SK-N-SH treated with all-trans-retinoic acid at 6 μM for 48 hours (cell line): ENCODE measurements around the gene MOV10L1.

Experiments
- ATAC-seq: fragments of 200-7000 bp; cut with Tn5 transposase; 3 replicates; pipeline ENCODE4 v1.9.1; 2020; ENCODE audit warnings: mild to moderate bottlenecking, moderate library complexity
- ARNTL ChIP-seq: fragments of 450-650 bp; formaldehyde crosslinking; IDR thresholded peaks from 2 replicates; pipeline ENCODE4 v1.5.0; 2020; ENCODE audit warnings: low read depth, mild to moderate bottlenecking, moderate library complexity, borderline replicate concordance
- BACH2 ChIP-seq: fragments of 250-450 bp; sonication (Bioruptor Pico); IDR thresholded peaks from 2 replicates; pipeline ENCODE4 v1.9.0; 2021; ENCODE audit warnings: mild to moderate bottlenecking, borderline replicate concordance
- CSDC2 ChIP-seq: fragments of 250-450 bp; sonication (Bioruptor Pico); IDR thresholded peaks from 2 replicates; pipeline ENCODE4 v1.5.0; 2020; ENCODE audit warnings: mild to moderate bottlenecking, moderate library complexity
- ESRRG ChIP-seq: fragments of 250-450 bp; sonication (Bioruptor Pico); IDR thresholded peaks from 2 replicates; pipeline ENCODE4 v1.6.1; 2021; ENCODE audit warnings: mild to moderate bottlenecking
- GLIS3 ChIP-seq: fragments of 250-450 bp; sonication (Bioruptor Pico); IDR thresholded peaks from 2 replicates; pipeline ENCODE4 v1.5.0; 2020; ENCODE audit warnings: mild to moderate bottlenecking, moderate library complexity
- OSR1 ChIP-seq: fragments of 250-450 bp; sonication (Bioruptor Pico); IDR thresholded peaks from 2 replicates; pipeline ENCODE4 v1.8.0; 2022; ENCODE audit warnings: moderate library complexity, mild to moderate bottlenecking, inconsistent platforms
- PATZ1 ChIP-seq: fragments of 250-450 bp; sonication (Bioruptor Pico); IDR thresholded peaks from 2 replicates; pipeline ENCODE4 v1.8.0; 2020; ENCODE audit warnings: mild to moderate bottlenecking, moderate library complexity, borderline replicate concordance
- PPARA ChIP-seq: fragments of 250-450 bp; sonication (Bioruptor Pico); IDR thresholded peaks from 2 replicates; pipeline ENCODE4 v1.5.0; 2020; ENCODE audit warnings: mild to moderate bottlenecking, borderline replicate concordance
- RARB ChIP-seq: fragments of 250-450 bp; sonication (Bioruptor Pico); IDR thresholded peaks from 2 replicates; pipeline ENCODE4 v1.8.0; 2021; ENCODE audit warnings: mild to moderate bottlenecking, moderate library complexity
- TCF4 ChIP-seq: fragments of 250-450 bp; sonication (Bioruptor Pico); IDR thresholded peaks from 2 replicates; pipeline ENCODE4 v1.8.0; 2021; ENCODE audit warnings: mild to moderate bottlenecking, moderate library complexity, borderline replicate concordance
- TOX ChIP-seq: fragments of 250-450 bp; sonication (Bioruptor Pico); IDR thresholded peaks from 2 replicates; pipeline ENCODE4 v1.8.0; 2021; ENCODE audit warnings: mild to moderate bottlenecking, moderate library complexity, borderline replicate concordance
- ZC3H10 ChIP-seq: fragments of 250-450 bp; sonication (Bioruptor Pico); IDR thresholded peaks from 2 replicates; pipeline ENCODE4 v1.5.1; 2021; ENCODE audit warnings: mild to moderate bottlenecking, moderate library complexity
- ZFP3 ChIP-seq: fragments of 250-450 bp; sonication (Bioruptor Pico); IDR thresholded peaks from 2 replicates; pipeline ENCODE4 v1.5.0; 2020; ENCODE audit warnings: mild to moderate bottlenecking, moderate library complexity
- ZFP30 ChIP-seq: fragments of 450-650 bp; formaldehyde crosslinking; IDR thresholded peaks from 2 replicates; pipeline ENCODE4 v1.5.0; 2022; ENCODE audit warnings: mild to moderate bottlenecking, moderate library complexity
- ZNF565 ChIP-seq: fragments of 450-650 bp; formaldehyde crosslinking; conservative IDR thresholded peaks from 2 replicates; pipeline ENCODE4 v1.5.0; 2020; ENCODE audit warnings: low read depth, mild to moderate bottlenecking, moderate library complexity
- ZNF70 ChIP-seq: fragments of 450-650 bp; formaldehyde crosslinking; IDR thresholded peaks from 2 replicates; pipeline ENCODE4 v1.5.0; 2020; ENCODE audit warnings: mild to moderate bottlenecking, moderate library complexity
- ZNF8 ChIP-seq: fragments of 450-650 bp; formaldehyde crosslinking; IDR thresholded peaks from 2 replicates; pipeline ENCODE4 v1.5.0; 2020; ENCODE audit warnings: mild to moderate bottlenecking, moderate library complexity
- TF ChIP-seq, protein P1 (sequence below): fragments of 250-450 bp; sonication (Bioruptor Pico); IDR thresholded peaks from 2 replicates; pipeline ENCODE4 v1.5.1; 2020; ENCODE audit warnings: low read depth, mild to moderate bottlenecking, moderate library complexity
- TF ChIP-seq, protein P2 (sequence below): fragments of 250-450 bp; sonication (Bioruptor Pico); IDR thresholded peaks from 2 replicates; pipeline ENCODE4 v1.5.1; 2021; ENCODE audit warnings: mild to moderate bottlenecking, moderate library complexity
- TF ChIP-seq, protein P3 (sequence below): fragments of 250-450 bp; sonication (Bioruptor Pico); IDR thresholded peaks from 2 replicates; pipeline ENCODE4 v1.5.0; 2020; ENCODE audit warnings: mild to moderate bottlenecking, moderate library complexity
- TF ChIP-seq, protein P4 (sequence below): fragments of 250-450 bp; sonication (Bioruptor Pico); IDR thresholded peaks from 2 replicates; pipeline ENCODE4 v1.8.0; 2021; ENCODE audit warnings: low read depth, mild to moderate bottlenecking, moderate library complexity, borderline replicate concordance

The MOV10L1 gene

GRCh38 chr22:50051930-50052329, 37.9 kb upstream of the MOV10L1 start:
- no peak for TF ChIP-seq OSR1 (CRISPR knock-in tag)
- TF ChIP-seq, protein P1, sequence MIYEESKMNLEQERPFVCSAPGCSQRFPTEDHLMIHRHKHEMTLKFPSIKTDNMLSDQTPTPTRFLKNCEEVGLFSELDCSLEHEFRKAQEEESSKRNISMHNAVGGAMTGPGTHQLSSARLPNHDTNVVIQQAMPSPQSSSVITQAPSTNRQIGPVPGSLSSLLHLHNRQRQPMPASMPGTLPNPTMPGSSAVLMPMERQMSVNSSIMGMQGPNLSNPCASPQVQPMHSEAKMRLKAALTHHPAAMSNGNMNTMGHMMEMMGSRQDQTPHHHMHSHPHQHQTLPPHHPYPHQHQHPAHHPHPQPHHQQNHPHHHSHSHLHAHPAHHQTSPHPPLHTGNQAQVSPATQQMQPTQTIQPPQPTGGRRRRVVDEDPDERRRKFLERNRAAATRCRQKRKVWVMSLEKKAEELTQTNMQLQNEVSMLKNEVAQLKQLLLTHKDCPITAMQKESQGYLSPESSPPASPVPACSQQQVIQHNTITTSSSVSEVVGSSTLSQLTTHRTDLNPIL (CRISPR knock-in tag): no peak
- TF ChIP-seq BACH2 (CRISPR knock-in tag): no peak
- no peak for TF ChIP-seq ZFP30
- no peak for TF ChIP-seq ZNF8
- no peak for TF ChIP-seq CSDC2 (CRISPR knock-in tag)
- no peak for TF ChIP-seq ZFP3 (CRISPR knock-in tag)
- TF ChIP-seq GLIS3 (CRISPR knock-in tag): no peak
- no peak for TF ChIP-seq TCF4
- TF ChIP-seq ZC3H10 (CRISPR knock-in tag): no peak
- TF ChIP-seq, protein P2, sequence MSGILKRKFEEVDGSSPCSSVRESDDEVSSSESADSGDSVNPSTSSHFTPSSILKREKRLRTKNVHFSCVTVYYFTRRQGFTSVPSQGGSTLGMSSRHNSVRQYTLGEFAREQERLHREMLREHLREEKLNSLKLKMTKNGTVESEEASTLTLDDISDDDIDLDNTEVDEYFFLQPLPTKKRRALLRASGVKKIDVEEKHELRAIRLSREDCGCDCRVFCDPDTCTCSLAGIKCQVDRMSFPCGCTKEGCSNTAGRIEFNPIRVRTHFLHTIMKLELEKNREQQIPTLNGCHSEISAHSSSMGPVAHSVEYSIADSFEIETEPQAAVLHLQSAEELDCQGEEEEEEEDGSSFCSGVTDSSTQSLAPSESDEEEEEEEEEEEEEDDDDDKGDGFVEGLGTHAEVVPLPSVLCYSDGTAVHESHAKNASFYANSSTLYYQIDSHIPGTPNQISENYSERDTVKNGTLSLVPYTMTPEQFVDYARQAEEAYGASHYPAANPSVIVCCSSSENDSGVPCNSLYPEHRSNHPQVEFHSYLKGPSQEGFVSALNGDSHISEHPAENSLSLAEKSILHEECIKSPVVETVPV (CRISPR knock-in tag): no peak
- TF ChIP-seq, protein P3, sequence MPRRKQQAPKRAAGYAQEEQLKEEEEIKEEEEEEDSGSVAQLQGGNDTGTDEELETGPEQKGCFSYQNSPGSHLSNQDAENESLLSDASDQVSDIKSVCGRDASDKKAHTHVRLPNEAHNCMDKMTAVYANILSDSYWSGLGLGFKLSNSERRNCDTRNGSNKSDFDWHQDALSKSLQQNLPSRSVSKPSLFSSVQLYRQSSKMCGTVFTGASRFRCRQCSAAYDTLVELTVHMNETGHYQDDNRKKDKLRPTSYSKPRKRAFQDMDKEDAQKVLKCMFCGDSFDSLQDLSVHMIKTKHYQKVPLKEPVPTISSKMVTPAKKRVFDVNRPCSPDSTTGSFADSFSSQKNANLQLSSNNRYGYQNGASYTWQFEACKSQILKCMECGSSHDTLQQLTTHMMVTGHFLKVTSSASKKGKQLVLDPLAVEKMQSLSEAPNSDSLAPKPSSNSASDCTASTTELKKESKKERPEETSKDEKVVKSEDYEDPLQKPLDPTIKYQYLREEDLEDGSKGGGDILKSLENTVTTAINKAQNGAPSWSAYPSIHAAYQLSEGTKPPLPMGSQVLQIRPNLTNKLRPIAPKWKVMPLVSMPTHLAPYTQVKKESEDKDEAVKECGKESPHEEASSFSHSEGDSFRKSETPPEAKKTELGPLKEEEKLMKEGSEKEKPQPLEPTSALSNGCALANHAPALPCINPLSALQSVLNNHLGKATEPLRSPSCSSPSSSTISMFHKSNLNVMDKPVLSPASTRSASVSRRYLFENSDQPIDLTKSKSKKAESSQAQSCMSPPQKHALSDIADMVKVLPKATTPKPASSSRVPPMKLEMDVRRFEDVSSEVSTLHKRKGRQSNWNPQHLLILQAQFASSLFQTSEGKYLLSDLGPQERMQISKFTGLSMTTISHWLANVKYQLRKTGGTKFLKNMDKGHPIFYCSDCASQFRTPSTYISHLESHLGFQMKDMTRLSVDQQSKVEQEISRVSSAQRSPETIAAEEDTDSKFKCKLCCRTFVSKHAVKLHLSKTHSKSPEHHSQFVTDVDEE (CRISPR knock-in tag): no peak
- no peak for TF ChIP-seq ESRRG
- TF ChIP-seq, protein P4, sequence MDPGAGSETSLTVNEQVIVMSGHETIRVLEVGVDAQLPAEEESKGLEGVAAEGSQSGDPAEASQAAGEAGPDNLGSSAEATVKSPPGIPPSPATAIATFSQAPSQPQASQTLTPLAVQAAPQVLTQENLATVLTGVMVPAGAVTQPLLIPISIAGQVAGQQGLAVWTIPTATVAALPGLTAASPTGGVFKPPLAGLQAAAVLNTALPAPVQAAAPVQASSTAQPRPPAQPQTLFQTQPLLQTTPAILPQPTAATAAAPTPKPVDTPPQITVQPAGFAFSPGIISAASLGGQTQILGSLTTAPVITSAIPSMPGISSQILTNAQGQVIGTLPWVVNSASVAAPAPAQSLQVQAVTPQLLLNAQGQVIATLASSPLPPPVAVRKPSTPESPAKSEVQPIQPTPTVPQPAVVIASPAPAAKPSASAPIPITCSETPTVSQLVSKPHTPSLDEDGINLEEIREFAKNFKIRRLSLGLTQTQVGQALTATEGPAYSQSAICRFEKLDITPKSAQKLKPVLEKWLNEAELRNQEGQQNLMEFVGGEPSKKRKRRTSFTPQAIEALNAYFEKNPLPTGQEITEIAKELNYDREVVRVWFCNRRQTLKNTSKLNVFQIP (CRISPR knock-in tag): no peak
- no peak for TF ChIP-seq PATZ1 (CRISPR knock-in tag)
- TF ChIP-seq PPARA: no peak
- TF ChIP-seq RARB (CRISPR knock-in tag): no peak
- no peak for TF ChIP-seq ZNF70 (CRISPR knock-in tag)
- TF ChIP-seq ARNTL (CRISPR knock-in tag): no peak
- no peak for TF ChIP-seq TOX
- TF ChIP-seq, all 23 proteins: peak for 0
- no peak for ATAC-seq

- no peak for TF ChIP-seq GLIS3 (CRISPR knock-in tag)
- TF ChIP-seq ZNF565: no peak
- TF ChIP-seq, protein P1 (CRISPR knock-in tag): no peak
- TF ChIP-seq, protein P2 (CRISPR knock-in tag): no peak
- ATAC-seq: no peak
Observed at GRCh38 chr22:50053861-50054260, 35.9 kb upstream of the MOV10L1 start.
